A673 (cell line): ENCODE results near the gene TSSK6. TPM values are rescaled to one million over a fixed set of nuclear protein-coding genes. Genes with fewer than 3 reads are reported as not detected.

Source experiments
- BruUV-seq: library from RNA; stranded (reverse); fragments of 400-500 nt; replicated peaks from 2 replicates; lab custom pipeline; 2021; lab: Mats Ljungman, UMichigan
- CTCF ChIA-PET: fragments of 300-600 bp; sonication (Branson Sonifier 250); formaldehyde crosslinking; loops from one replicate; lab custom pipeline; 2022; ENCODE audit warnings: antibody characterized with exemption; lab: Charles Lee
- POLR2A ChIA-PET: fragments of 300-600 bp; sonication (Branson Sonifier 250); formaldehyde crosslinking; loops from one replicate; lab custom pipeline; 2022; ENCODE audit warnings: antibody characterized with exemption; ENCODE audit not compliant: low non-redundant PET; lab: Charles Lee
- DNase-seq: peaks from one replicate; pipeline ENCODE4 v3.0.0-alpha.2; 2015; ENCODE audit warnings: low spot score
- H3K27ac ChIP-seq: fragments of 200-600 bp; sonication (generic); 2 replicates; pipeline ENCODE4 v1.5.1; 2016; ENCODE audit warnings: mixed run types, low read depth, mild to moderate bottlenecking, mixed read lengths, antibody characterized with exemption, low read length; ENCODE audit not compliant: poor library complexity, severe bottlenecking
- H3K27me3 ChIP-seq: fragments of 200-600 bp; sonication (generic); replicated peaks from 2 replicates; pipeline ENCODE4 v1.6.1; 2017; ENCODE audit warnings: mixed run types, low read depth, mild to moderate bottlenecking, mixed read lengths, antibody characterized with exemption, low read length; ENCODE audit not compliant: insufficient read depth, poor library complexity
- H3K36me3 ChIP-seq: fragments of 200-600 bp; sonication (generic); 2 replicates; pipeline ENCODE4 v1.6.1; 2016; ENCODE audit warnings: mixed run types, mild to moderate bottlenecking, mixed read lengths, antibody characterized with exemption, low read length; ENCODE audit not compliant: insufficient read depth, poor library complexity, severe bottlenecking
- H3K4me1 ChIP-seq: fragments of 200-600 bp; sonication (generic); 2 replicates; pipeline ENCODE4 v1.6.1; 2017; ENCODE audit warnings: mixed run types, mild to moderate bottlenecking, mixed read lengths, antibody characterized with exemption, low read length; ENCODE audit not compliant: insufficient read depth, poor library complexity, severe bottlenecking
- H3K4me3 ChIP-seq: fragments of 200-600 bp; sonication (generic); 2 replicates; pipeline ENCODE4 v1.5.1; 2016; ENCODE audit warnings: low read depth, mixed run types, mild to moderate bottlenecking, mixed read lengths, low read length; ENCODE audit not compliant: poor library complexity, severe bottlenecking
- H3K9me3 ChIP-seq: fragments of 200-600 bp; sonication (generic); 2 replicates; pipeline ENCODE4 v1.6.1; 2016; ENCODE audit warnings: mixed run types, low read depth, mild to moderate bottlenecking, mixed read lengths, antibody characterized with exemption, low read length; ENCODE audit not compliant: poor library complexity, severe bottlenecking
- EZH2 ChIP-seq: fragments of 200-600 bp; sonication (generic); IDR thresholded peaks from 2 replicates; pipeline ENCODE4 v1.6.1; 2017; ENCODE audit warnings: borderline replicate concordance, low read depth, mild to moderate bottlenecking, mixed read lengths, antibody characterized with exemption, low read length; ENCODE audit not compliant: poor library complexity, severe bottlenecking
- intact Hi-C: fragments of 100-400 bp; cut with micrococcal nuclease; formaldehyde crosslinking; loops from one replicate; pipeline ENCODE4 v1.10.0; 2022; ENCODE audit not compliant: unreplicated experiment
- total RNA-seq: library from RNA; stranded (reverse); gene quantifications from 2 replicates; pipeline ENCODE4 v1.2.3, GENCODE V29; 2021
- TF ChIP-seq, protein P1 (sequence below): fragments of 300-800, 200-600 bp; sonication (generic); conservative IDR thresholded peaks from 2 replicates; pipeline ENCODE4 v1.5.1; 2017; ENCODE audit warnings: low read depth, mild to moderate bottlenecking, antibody characterized with exemption, low read length, moderate library complexity, mixed read lengths

The TSSK6 gene
- total RNA-seq, 1 experiment from 2014 or later = 2.5 TPM

DNA sequence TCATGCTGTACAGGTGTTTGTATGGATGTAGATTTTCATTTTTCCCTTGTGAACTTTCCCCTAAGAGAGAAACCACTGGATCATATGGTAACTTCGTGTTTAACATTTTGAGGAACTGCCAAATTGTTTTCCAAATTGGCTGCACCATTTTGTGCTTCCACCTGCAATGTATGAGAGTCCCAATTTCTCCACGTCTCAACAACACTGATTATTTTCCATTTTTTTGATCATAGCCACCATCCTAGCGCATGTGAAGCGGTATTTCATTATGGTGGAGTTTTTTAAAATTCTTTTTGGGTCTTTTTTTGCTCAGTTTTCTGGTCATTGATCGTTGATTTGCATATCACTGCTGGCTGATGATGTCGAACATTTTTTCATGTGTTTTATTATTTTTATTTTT lies 5.6 kb upstream of the TSSK6 start:
- DNase-seq = no peak
- Histone ChIP-seq H3K27ac (no peak overlapping the region), H3K4me1 (peaks cover 15% of the 10 kb centered on the region), H3K4me3 (no peak overlapping the region), H3K27me3 (no peaks in the 10 kb centered on the region), H3K9me3 (peaks cover 4% of the 10 kb centered on the region), H3K36me3 (peaks cover 26% of the 10 kb centered on the region)
- BruUV-seq = no TSS peak
- CTCF ChIA-PET = no interaction called here
- POLR2A ChIA-PET = no interaction called here
- TF ChIP-seq EZH2 = no peak
- TF ChIP-seq, protein P1, sequence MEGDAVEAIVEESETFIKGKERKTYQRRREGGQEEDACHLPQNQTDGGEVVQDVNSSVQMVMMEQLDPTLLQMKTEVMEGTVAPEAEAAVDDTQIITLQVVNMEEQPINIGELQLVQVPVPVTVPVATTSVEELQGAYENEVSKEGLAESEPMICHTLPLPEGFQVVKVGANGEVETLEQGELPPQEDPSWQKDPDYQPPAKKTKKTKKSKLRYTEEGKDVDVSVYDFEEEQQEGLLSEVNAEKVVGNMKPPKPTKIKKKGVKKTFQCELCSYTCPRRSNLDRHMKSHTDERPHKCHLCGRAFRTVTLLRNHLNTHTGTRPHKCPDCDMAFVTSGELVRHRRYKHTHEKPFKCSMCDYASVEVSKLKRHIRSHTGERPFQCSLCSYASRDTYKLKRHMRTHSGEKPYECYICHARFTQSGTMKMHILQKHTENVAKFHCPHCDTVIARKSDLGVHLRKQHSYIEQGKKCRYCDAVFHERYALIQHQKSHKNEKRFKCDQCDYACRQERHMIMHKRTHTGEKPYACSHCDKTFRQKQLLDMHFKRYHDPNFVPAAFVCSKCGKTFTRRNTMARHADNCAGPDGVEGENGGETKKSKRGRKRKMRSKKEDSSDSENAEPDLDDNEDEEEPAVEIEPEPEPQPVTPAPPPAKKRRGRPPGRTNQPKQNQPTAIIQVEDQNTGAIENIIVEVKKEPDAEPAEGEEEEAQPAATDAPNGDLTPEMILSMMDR = no peak
- intact Hi-C loops = no loop called here

DNA sequence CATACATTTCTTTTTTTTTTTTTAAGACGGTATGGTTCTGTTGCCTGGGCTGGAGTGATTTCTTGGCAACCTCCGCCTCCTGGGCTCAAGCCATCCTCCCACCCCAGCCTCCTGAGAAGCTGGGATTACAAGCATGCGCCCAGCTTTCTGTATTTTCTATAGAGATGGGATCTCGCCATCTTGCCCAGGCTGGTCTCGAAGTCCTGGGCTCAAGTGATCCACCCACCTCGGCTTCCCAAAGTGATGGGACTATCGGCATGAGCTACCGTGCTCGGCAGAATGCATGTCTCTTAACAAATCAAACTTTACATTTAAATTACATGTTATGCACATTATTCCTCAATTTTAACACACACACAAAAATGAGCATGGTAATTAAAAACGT lies 1.9 kb upstream of the TSSK6 start:
- peak overlapping the region; percentile 76 for H3K4me3 ChIP-seq
- DNase-seq = no peak
- intact Hi-C loops = no loop called here
- H3K27ac ChIP-seq = peak overlapping the region; percentile 89
- peaks cover 5% of the 10 kb centered on the region for H3K4me1 ChIP-seq
- CTCF ChIA-PET = no interaction called here
- peaks cover 4% of the 10 kb centered on the region for H3K9me3 ChIP-seq
- TSS peak; percentile 66 for BruUV-seq
- H3K27me3 ChIP-seq = no peaks in the 10 kb centered on the region
- no peak for TF ChIP-seq EZH2
- TF ChIP-seq, protein P1 = no peak
- peaks cover 24% of the 10 kb centered on the region for H3K36me3 ChIP-seq
- POLR2A ChIA-PET = no interaction called here

DNA sequence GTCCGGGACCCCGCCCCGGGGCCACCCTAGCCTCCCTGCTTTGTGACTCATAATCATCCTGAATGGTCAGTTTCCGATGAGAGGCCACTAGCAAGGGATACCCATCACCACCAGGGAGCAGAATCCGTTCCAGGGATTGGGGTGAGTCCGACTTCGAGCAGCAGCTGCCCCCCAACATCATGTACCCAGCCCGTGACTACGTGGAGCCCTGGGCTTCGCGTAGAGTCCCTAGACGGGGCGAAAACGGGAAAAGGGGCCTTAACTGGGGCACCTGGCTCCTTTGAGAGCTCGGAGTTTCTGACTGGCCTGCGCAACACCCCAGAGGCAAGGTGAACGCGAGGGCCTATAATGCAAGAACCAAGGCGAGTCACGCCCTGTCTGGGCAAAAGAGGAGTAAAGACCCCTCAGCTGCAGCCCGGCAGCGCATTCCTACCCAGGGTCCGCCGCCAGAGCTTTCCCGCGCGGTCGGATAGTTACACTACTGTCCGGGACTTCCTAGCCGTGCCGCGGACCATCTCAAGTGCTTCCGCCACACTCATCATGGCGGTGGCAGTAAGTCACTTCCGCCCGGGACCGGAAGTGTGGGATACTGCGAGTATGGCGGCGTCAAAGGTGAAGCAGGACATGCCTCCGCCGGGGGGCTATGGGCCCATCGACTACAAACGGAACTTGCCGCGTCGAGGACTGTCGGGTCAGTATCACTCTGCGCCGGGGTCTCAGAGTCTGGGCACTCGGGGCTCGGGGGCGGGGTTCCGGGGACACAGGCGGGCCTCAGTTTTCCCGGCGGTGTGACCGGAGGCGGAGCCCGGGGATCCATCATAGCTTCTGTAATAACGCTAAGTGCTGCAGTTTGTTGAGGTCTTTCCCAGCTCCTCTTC lies 533 bp upstream of the TSSK6 start, which contains the start of gene NDUFA13:
NDUFA13 (plus strand) TSS at position 584 of the 878 bp plus-strand sequence; CDS start at position 598, 14 bp downstream.
- TSS peak; percentile 88 for BruUV-seq
- Histone ChIP-seq H3K4me3 (peak within 1 kb of the TSS; percentile 76), H3K27me3 (no peaks in the 10 kb centered on the region), H3K27ac (peak within 1 kb of the TSS; percentile 89), H3K36me3 (peaks cover 21% of the 10 kb centered on the region), H3K9me3 (no peaks in the 10 kb centered on the region), H3K4me1 (peaks cover 5% of the 10 kb centered on the region)
- ChIA-PET CTCF (interaction anchor here (1.0 kb wide), 1 partner anchor 15 kb away, joined by 3 read pairs; no protein-coding TSS in a partner anchor), POLR2A (no interaction called here)
- DNase-seq = peak; percentile 95
- TF ChIP-seq, protein P1 = no peak
- TF ChIP-seq EZH2 = no peak
- intact Hi-C loops = no loop called here
